GM21515 (cell line): Measurements from ENCODE around the gene SLC13A3.

Source experiments
- ATAC-seq: cut with Tn5 transposase; IDR thresholded peaks from one replicate; pipeline ENCODE4 v1.9.1; 2021; ENCODE audit not compliant: unreplicated experiment

The SLC13A3 gene

GRCh38 chr20:46607849-46608497 is 43.3 kb downstream of the SLC13A3 start:
- no peak for ATAC-seq

- ATAC-seq = no peak
Observed at GRCh38 chr20:46607191-46607848, 43.9 kb downstream of the SLC13A3 start.

- ATAC-seq = no peak
Observed at GRCh38 chr20:46606817-46607190, 44.5 kb downstream of the SLC13A3 start.

- ATAC-seq = no peak
Observed at GRCh38 chr20:46605978-46606816, 45.1 kb downstream of the SLC13A3 start.

- ATAC-seq = no peak
Observed at GRCh38 chr20:46605181-46605580, 46.1 kb downstream of the SLC13A3 start.

- ATAC-seq = no peak
Observed at GRCh38 chr20:46604551-46605133, 46.6 kb downstream of the SLC13A3 start.

GRCh38 chr20:46602429-46602828 is 48.8 kb downstream of the SLC13A3 start:
- no peak for ATAC-seq

GRCh38 chr20:46601603-46602122 is 49.6 kb downstream of the SLC13A3 start:
- no peak for ATAC-seq

- ATAC-seq = no peak
Observed at GRCh38 chr20:46600286-46600752, 50.9 kb downstream of the SLC13A3 start.

- ATAC-seq = no peak
Observed at GRCh38 chr20:46599227-46599987, 51.9 kb downstream of the SLC13A3 start.

- ATAC-seq = no peak
Observed at GRCh38 chr20:46595933-46596332, 55.3 kb downstream of the SLC13A3 start.

GRCh38 chr20:46594725-46595124 is 56.5 kb downstream of the SLC13A3 start:
- ATAC-seq = no peak

- ATAC-seq = no peak
Observed at GRCh38 chr20:46592580-46593362, 58.5 kb downstream of the SLC13A3 start.

GRCh38 chr20:46590443-46590842 is 60.8 kb downstream of the SLC13A3 start:
- no peak for ATAC-seq

GRCh38 chr20:46588532-46589511 is 62.4 kb downstream of the SLC13A3 start:
- no peak for ATAC-seq

GRCh38 chr20:46587986-46588385 is 63.3 kb downstream of the SLC13A3 start:
- no peak for ATAC-seq

- ATAC-seq = no peak
Observed at GRCh38 chr20:46586724-46587123, 64.5 kb downstream of the SLC13A3 start.

GRCh38 chr20:46584508-46584907 is 66.8 kb downstream of the SLC13A3 start:
- ATAC-seq = no peak
